WI38 (cell line): ENCODE results near the gene PHC1.

Source experiments
- H3K4me3 ChIP-seq: 2 replicates; pipeline ENCODE4 v1.5.1; 2011; ENCODE audit warnings: low read depth, mild to moderate bottlenecking, control low read depth, low read length
- CTCF ChIP-seq: IDR thresholded peaks from 2 replicates; pipeline ENCODE4 v1.5.1; 2012; ENCODE audit warnings: low read depth, mild to moderate bottlenecking, control low read depth, low read length

The PHC1 gene

GRCh38 chr12:8876887-8877286 lies 37.4 kb upstream of the PHC1 start:
- TF ChIP-seq CTCF, result no peak

GRCh38 chr12:8886502-8887284 lies 27.6 kb upstream of the PHC1 start:
- H3K4me3 ChIP-seq, result no peak overlapping the region
- no peak for TF ChIP-seq CTCF

More at GRCh38 chr12:8876887-8877286, 37.4 kb upstream of the PHC1 start:
- no peak overlapping the region for H3K4me3 ChIP-seq

GRCh38 chr12:8887285-8887715 lies 27.0 kb upstream of the PHC1 start:
- no peak for TF ChIP-seq CTCF

GRCh38 chr12:8890313-8891085 lies 23.8 kb upstream of the PHC1 start:
- H3K4me3 ChIP-seq, result peak overlapping the region; percentile 56
- peak; percentile 76 for TF ChIP-seq CTCF

More at GRCh38 chr12:8887285-8887715, 27.0 kb upstream of the PHC1 start:
- no peak overlapping the region for H3K4me3 ChIP-seq

- no peak overlapping the region for H3K4me3 ChIP-seq
- no peak for TF ChIP-seq CTCF
These were observed 22.3 kb upstream of the PHC1 start for GRCh38 chr12:8891976-8892375.

- H3K4me3 ChIP-seq, result no peak overlapping the region
- TF ChIP-seq CTCF, result no peak
These were observed 19.9 kb upstream of the PHC1 start for GRCh38 chr12:8894378-8894777.

GRCh38 chr12:8894986-8895385 lies 19.3 kb upstream of the PHC1 start:
- no peak overlapping the region for H3K4me3 ChIP-seq
- no peak for TF ChIP-seq CTCF
